Stimulated activated CD4-positive, alpha-beta T cell treated with anti-CD3 and anti-CD28 coated beads, Interleukin-12 subunit alpha, Interleukin-12 subunit beta, amount 100 ng/mL, for 24 hours (primary cell): ENCODE measurements around the gene MEIS1.

Experiments used
- DNase-seq, 2 experiments: peaks; one replicate each; pipeline ENCODE4 v3.0.0-alpha.2; 2020; ENCODE audit warnings: low read depth in 2 of 2

Gene MEIS1

GRCh38 chr2:66443979-66444861, 9.3 kb downstream of the MEIS1 start:
- DNase-seq = no peak

GRCh38 chr2:66445076-66445924, 10.4 kb downstream of the MEIS1 start:
- DNase-seq = no peak

GRCh38 chr2:66445925-66446871, 11.3 kb downstream of the MEIS1 start:
- DNase-seq = no peak

- no peak for DNase-seq
Measured at GRCh38 chr2:66446941-66447340, 12.0 kb downstream of the MEIS1 start.

GRCh38 chr2:66447677-66448076, 12.8 kb downstream of the MEIS1 start:
- no peak for DNase-seq

- no peak for DNase-seq
Measured at GRCh38 chr2:66448136-66448991, 13.4 kb downstream of the MEIS1 start.

GRCh38 chr2:66452214-66452613, 17.3 kb downstream of the MEIS1 start:
- no peak for DNase-seq

- DNase-seq = no peak
Measured at GRCh38 chr2:66452917-66453316, 18.0 kb downstream of the MEIS1 start.

- DNase-seq = no peak
Measured at GRCh38 chr2:66455490-66455889, 20.6 kb downstream of the MEIS1 start.

GRCh38 chr2:66456183-66457041, 21.5 kb downstream of the MEIS1 start:
- no peak for DNase-seq

- DNase-seq = no peak
Measured at GRCh38 chr2:66457545-66457944, 22.6 kb downstream of the MEIS1 start.

GRCh38 chr2:66460031-66460430, 25.1 kb downstream of the MEIS1 start:
- DNase-seq = no peak

- no peak for DNase-seq
Measured at GRCh38 chr2:66461001-66461663, 26.2 kb downstream of the MEIS1 start.

GRCh38 chr2:66461664-66462500, 27.0 kb downstream of the MEIS1 start:
- DNase-seq = no peak

GRCh38 chr2:66462501-66462825, 27.5 kb downstream of the MEIS1 start:
- no peak for DNase-seq

GRCh38 chr2:66463206-66463755, 28.4 kb downstream of the MEIS1 start:
- DNase-seq = no peak

GRCh38 chr2:66464930-66465637, 30.2 kb downstream of the MEIS1 start:
- no peak for DNase-seq
